HG03442 (cell line): ENCODE measurements around the gene NDUFV1.
"Not testable (repeated sequence)": the region's sequence is repeated elsewhere in the genome, so short reads cannot be mapped to it uniquely, and the experiment has no call there.

Source experiments
- ATAC-seq: cut with Tn5 transposase; IDR thresholded peaks from one replicate; pipeline ENCODE4 v1.9.1; 2021; ENCODE audit warnings: mild to moderate bottlenecking, moderate library complexity; ENCODE audit not compliant: unreplicated experiment

NDUFV1 gene

GRCh38 chr11:67652965-67653845, 46.5 kb downstream of the NDUFV1 start:
- no peak for ATAC-seq

GRCh38 chr11:67654225-67654624, 47.5 kb downstream of the NDUFV1 start:
- no peak for ATAC-seq

- ATAC-seq = no peak
These were observed 49.7 kb downstream of the NDUFV1 start for GRCh38 chr11:67656278-67656922.

- no peak for ATAC-seq
These were observed 50.6 kb downstream of the NDUFV1 start for GRCh38 chr11:67657300-67657699.

- not testable (repeated sequence) for ATAC-seq
These were observed 53.0 kb downstream of the NDUFV1 start for GRCh38 chr11:67659651-67660165.

- ATAC-seq = not testable (repeated sequence)
These were observed 54.0 kb downstream of the NDUFV1 start for GRCh38 chr11:67660752-67661151.
